ENCODE measurements around the gene MTARC2. TPM values are rescaled to one million over a fixed set of nuclear protein-coding genes. Genes with fewer than 3 reads are reported as not detected.

MTARC2 gene
- total and polyA plus RNA-seq, 2 of the 4 experiments (the other 2 are of a cell fraction): 0.36 to 2.6 TPM

- H3K14ac ChIP-seq (replicated peaks; ENCODE audit: low read depth, low read length): no peak overlapping the region
- ChIA-PET CTCF (no interaction called here), POLR2A (ENCODE audit: unreplicated experiment) (no interaction called here)
- H3K9me1 ChIP-seq (ENCODE audit: insufficient read depth, low read length): no peaks in the 10 kb centered on the region
- no TSS peak for BruUV-seq (replicated peaks)
- H3K4me2 ChIP-seq (ENCODE audit: low read depth, low read length): no peak overlapping the region
- H3K36me3 ChIP-seq (ENCODE audit: control insufficient read depth, insufficient read depth, low read length): peaks cover 3% of the 10 kb centered on the region
- H3K4me3 ChIP-seq (ENCODE audit: insufficient read depth, low read depth, low read length): no peak overlapping the region
- no peaks in the 10 kb centered on the region for H3K27me3 ChIP-seq (ENCODE audit: control insufficient read depth, insufficient read depth, low read length)
- in situ Hi-C loops (cut with MboI; ENCODE audit: low sequenced_read_pairs): loop anchor here (10.0 kb wide), 1 partner anchor 478 kb away; no protein-coding TSS in a partner anchor
- no peak overlapping the region for H3K9ac ChIP-seq (ENCODE audit: low read depth, low read length)
- no peak overlapping the region for H2AFZ ChIP-seq (replicated peaks; ENCODE audit: low read length, poor library complexity)
- H4K8ac ChIP-seq (ENCODE audit: low read depth in 2 of 2, low read length in 2 of 2): no peak overlapping the region
- H3K4ac ChIP-seq (ENCODE audit: low read depth, low read length): no peak overlapping the region
- no peak for DNase-seq
- no peak for ATAC-seq (ENCODE audit: low read depth)
- H3K4me1 ChIP-seq (ENCODE audit: control insufficient read depth, insufficient read depth, low read length): no peaks in the 10 kb centered on the region; the same call in 1 of the 2 replicates
- H2BK15ac ChIP-seq (ENCODE audit: low read depth, low read length): no peak overlapping the region
- H4K91ac ChIP-seq (ENCODE audit: insufficient read depth, low read depth, low read length): no peak overlapping the region
- no peak overlapping the region for H3K56ac ChIP-seq (ENCODE audit: extremely low read depth, insufficient read depth, low read length)
- no peak overlapping the region for H2AK9ac ChIP-seq (replicated peaks; ENCODE audit: low read depth, low read length, poor library complexity)
- no peak overlapping the region for H2AK5ac ChIP-seq (ENCODE audit: low read depth, low read length)
- no peak for TF ChIP-seq RFX5 (IDR thresholded peaks at IDR 0.05; ENCODE audit: low read depth, low read length)
- no peak for TF ChIP-seq POLR2A (IDR thresholded peaks at IDR 0.05; ENCODE audit: low read depth, low read length)
- TF ChIP-seq CEBPB (IDR thresholded peaks at IDR 0.05; ENCODE audit: low read depth, low read length): no peak
- TF ChIP-seq CHD1 (IDR thresholded peaks at IDR 0.05; ENCODE audit: low read depth, low read length): no peak
- no peak for TF ChIP-seq RCOR1 (IDR thresholded peaks at IDR 0.05; ENCODE audit: insufficient replicate concordance, low read length)
- no peak for TF ChIP-seq USF2 (IDR thresholded peaks at IDR 0.05; ENCODE audit: low read depth, low read length)
- TF ChIP-seq MXI1 (IDR thresholded peaks at IDR 0.05; ENCODE audit: borderline replicate concordance, low read depth, low read length): no peak
- no peak for TF ChIP-seq BHLHE40 (IDR thresholded peaks at IDR 0.05; ENCODE audit: low read depth, low read length)
- no peak for TF ChIP-seq MAFK (IDR thresholded peaks at IDR 0.05; ENCODE audit: low read depth, low read length)
- TF ChIP-seq FOS (IDR thresholded peaks at IDR 0.05; ENCODE audit: low read depth, low read length): no peak
- no peak for TF ChIP-seq CTCF (conservative IDR thresholded peaks at IDR 0.05; ENCODE audit: low read depth, low read length)
- TF ChIP-seq NFE2L2 (IDR thresholded peaks at IDR 0.05; ENCODE audit: low read depth, low read length): no peak
- TF ChIP-seq SMC3 (IDR thresholded peaks at IDR 0.05; ENCODE audit: low read depth, low read length): no peak
- TF ChIP-seq ELK1 (IDR thresholded peaks at IDR 0.05; ENCODE audit: borderline replicate concordance, low read depth, low read length): no peak
- no peak for TF ChIP-seq MAZ (IDR thresholded peaks at IDR 0.05; ENCODE audit: borderline replicate concordance, low read depth, low read length)
- no peak for TF ChIP-seq RAD21 (IDR thresholded peaks at IDR 0.05; ENCODE audit: low read length)
- no peak overlapping the region for H3K23ac ChIP-seq (ENCODE audit: low read depth, low read length)
- H2BK5ac ChIP-seq (ENCODE audit: low read depth, low read length, poor library complexity, severe bottlenecking): no peak overlapping the region
- no peak overlapping the region for H3K27ac ChIP-seq (ENCODE audit: insufficient read depth, low read length)
- no peaks in the 10 kb centered on the region for H3K9me3 ChIP-seq (ENCODE audit: control insufficient read depth, insufficient read depth, low read length)
- 0 out of 2 replicates have a peak, but pooled peaks cover 3% of the 10 kb centered on the region for H4K20me1 ChIP-seq (ENCODE audit: insufficient read depth, low read length)
- WGBS, 2 experiments (ENCODE audit: extremely low coverage in 2 of 2, insufficient read length in 1 of 2): no CpG with 5 or more reads among the region's 4 CpGs
- H2BK120ac ChIP-seq (ENCODE audit: low read depth, low read length): no peak overlapping the region
- intact Hi-C loops (cut with micrococcal nuclease): loop anchor here (10.0 kb wide), 1 partner anchor 248 kb away; the partner anchor contains the start of gene MARK1
- no peaks in the 10 kb centered on the region for H3K79me1 ChIP-seq (ENCODE audit: low read depth in 1 of 2, low read length in 2 of 2)
- H2BK20ac ChIP-seq (ENCODE audit: low read depth, low read length): no peak overlapping the region
- H4K5ac ChIP-seq (ENCODE audit: low read depth, low read length): no peak overlapping the region
- dilution Hi-C loops (cut with HindIII; ENCODE audit: low sequenced_read_pairs, unreplicated experiment): no loop called here
- H3K18ac ChIP-seq (ENCODE audit: low read depth, low read length): no peak overlapping the region
Observed at GRCh38 chr1:220772846-220773245, 24.7 kb downstream of the MTARC2 start.
